AG09319 (cell line): ENCODE measurements around the gene TEX26.
"Not testable (repeated sequence)": the region's sequence is repeated elsewhere in the genome, so short reads cannot be mapped to it uniquely, and the experiment has no call there.

Experiments
- DNase-seq: peaks from one replicate; pipeline ENCODE4 v3.0.0-alpha.2; 2010; ENCODE audit warnings: low read depth; ENCODE audit errors: extremely low read depth
- TF ChIP-seq, protein P1 (sequence below): IDR thresholded peaks from 2 replicates; pipeline ENCODE4 v1.5.1; 2011; ENCODE audit warnings: low read depth, mild to moderate bottlenecking, inconsistent platforms, low read length, moderate library complexity

The TEX26 gene

DNA sequence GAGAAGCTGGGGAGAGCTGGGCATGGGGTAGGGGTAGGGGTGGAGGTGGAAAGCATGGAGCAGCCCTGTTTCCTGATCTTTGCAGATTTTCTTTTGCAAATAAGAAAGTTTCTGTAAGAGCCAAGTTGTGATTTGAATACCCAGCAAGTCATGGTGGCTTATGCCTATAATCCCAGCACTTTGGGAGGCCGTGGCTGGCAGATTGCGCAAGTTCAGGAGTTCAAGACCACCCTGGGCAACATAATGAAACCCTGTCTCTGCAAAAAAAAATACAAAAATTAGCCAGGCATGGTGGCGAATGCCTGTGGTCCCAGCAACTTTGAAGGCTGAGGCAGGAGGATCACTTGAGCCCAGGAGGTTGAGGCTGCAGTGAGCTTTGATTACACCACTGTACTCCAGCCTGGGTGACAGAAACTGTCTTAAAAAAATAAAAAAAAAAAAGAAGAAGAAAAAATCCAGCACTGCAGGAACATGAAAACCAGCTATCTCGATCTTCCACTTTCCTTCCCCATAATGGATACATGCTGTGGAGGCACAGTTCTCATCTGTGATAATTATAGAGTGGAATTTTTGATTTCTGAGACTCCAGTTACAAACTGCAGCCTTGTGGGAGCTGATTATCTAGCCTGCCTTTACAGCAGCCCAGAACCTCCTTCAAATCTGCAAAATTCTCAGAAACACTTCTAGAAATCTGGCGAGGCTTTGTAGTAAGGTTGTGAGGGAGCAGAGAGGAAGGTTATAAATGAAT lies 12.1 kb upstream of the TEX26 start:
- TF ChIP-seq, protein P1, sequence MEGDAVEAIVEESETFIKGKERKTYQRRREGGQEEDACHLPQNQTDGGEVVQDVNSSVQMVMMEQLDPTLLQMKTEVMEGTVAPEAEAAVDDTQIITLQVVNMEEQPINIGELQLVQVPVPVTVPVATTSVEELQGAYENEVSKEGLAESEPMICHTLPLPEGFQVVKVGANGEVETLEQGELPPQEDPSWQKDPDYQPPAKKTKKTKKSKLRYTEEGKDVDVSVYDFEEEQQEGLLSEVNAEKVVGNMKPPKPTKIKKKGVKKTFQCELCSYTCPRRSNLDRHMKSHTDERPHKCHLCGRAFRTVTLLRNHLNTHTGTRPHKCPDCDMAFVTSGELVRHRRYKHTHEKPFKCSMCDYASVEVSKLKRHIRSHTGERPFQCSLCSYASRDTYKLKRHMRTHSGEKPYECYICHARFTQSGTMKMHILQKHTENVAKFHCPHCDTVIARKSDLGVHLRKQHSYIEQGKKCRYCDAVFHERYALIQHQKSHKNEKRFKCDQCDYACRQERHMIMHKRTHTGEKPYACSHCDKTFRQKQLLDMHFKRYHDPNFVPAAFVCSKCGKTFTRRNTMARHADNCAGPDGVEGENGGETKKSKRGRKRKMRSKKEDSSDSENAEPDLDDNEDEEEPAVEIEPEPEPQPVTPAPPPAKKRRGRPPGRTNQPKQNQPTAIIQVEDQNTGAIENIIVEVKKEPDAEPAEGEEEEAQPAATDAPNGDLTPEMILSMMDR = no peak
- no peak for DNase-seq

DNA sequence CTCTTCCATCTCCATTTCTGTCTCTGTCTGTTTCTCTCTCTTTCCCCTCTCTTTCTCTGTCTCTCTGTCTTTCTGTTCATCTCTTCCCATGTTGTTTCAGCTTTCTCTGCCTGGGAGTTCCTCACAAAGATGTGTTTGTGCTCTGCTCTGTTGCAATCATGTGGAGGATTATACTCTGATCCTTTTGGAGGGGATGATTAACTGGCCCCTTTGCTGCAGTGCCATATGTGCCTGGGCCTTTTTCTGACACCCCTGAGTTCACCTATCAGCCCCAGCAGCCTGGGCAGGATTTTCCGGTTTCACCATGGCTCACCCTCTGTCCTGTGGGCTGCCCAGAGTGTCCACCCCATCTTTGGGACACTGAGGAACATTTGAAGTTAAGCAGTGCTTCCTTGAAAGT lies 9.0 kb upstream of the TEX26 start:
- TF ChIP-seq, protein P1 = no peak
- DNase-seq = no peak

DNA sequence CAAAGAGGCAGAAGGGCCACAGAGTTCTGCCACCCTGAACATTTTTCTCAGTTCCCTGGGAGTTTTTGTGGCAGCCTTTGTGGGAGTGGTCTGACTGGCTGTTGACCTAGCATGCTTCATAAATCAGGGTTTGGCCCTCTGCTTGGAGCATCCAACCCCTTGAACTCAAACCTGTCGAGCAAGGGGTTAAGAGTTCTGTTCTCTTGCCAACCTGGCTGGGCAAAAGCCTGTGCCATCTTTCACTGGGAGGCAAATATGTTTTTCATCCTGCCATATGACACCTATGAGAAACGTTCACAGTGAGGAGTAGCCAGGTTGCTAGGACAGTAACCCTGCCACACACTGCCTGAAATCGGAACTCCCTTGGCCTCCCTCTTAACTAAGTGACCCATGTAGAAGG lies 7.7 kb upstream of the TEX26 start:
- no peak for DNase-seq
- TF ChIP-seq, protein P1 = no peak

DNA sequence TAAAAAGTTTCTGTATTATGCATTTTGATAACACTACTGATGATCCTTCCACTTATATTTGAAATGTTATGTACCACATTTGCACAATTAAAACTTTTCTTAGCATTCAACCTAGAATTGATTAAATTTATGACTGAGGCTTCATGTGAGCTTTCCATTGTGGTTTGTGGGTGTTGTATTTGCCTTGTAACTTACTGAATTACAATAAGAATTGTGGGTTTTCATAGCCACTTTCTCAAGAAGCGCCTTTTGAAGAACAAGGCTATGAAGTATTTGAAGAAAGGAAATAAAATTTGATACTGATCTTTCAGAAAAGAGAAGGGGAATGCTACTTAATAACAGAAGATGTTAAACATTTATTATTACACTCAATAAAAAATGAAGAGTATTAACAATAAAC lies 7.0 kb upstream of the TEX26 start:
- no peak for DNase-seq
- TF ChIP-seq, protein P1 = no peak

DNA sequence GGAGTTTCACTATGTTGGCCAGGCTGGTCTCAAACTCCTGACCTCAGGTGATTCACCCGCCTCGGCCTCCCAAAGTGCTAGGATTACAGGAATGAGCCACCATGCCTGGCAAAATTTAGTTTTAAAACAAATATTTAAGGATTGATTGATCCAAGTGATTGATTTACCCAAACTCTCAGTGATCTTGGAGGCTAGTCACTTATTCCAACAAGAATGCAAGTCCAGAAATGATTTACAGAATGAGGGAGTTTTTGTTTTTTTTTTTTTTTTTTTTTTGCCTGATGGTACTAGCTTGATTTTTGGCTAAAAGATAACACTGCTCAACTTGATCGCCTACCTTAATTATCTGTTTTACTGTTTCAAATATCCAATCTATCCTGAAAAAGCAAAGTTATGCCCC lies 5.7 kb upstream of the TEX26 start:
- TF ChIP-seq, protein P1 = no peak
- no peak for DNase-seq

DNA sequence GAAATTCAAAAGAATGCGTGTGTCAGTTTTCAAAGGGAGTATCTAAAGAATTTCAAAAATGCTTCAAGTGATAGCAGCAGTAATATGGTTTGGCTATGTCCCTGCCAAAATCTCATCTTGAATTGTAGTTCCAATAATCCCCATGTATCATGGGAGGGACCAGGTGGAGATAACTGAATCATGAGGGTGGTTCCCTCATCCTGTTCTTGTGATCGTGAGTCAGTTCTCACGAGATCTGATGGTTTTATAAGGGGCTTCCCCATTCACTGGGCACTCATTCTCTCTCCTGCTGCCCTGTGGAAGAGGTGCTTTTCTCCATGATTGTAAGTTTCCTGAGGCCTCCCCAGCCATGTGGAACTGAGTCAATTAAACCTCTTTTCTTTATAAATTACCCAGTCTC lies 5.3 kb upstream of the TEX26 start:
- not testable (repeated sequence) for DNase-seq

DNA sequence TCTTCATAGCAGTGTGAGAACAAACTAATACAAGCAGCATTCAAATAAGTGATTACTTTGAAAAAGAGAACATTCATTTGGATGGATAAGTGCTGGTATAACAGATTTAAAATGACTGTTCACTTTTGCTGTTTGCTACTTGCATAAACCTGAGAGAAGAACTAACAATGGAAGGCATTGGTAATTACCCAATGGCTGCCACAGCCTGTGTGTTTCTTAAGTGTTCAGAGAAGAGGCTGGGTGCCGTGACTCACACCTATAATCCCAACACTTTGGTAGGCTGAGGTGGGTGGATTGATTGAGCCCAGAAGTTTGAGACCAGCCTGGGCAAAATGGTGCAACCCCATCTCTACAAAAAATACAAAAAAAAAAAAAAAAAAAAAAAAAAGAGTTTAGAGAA lies 4.9 kb upstream of the TEX26 start:
- TF ChIP-seq, protein P1 = no peak
- no peak for DNase-seq

DNA sequence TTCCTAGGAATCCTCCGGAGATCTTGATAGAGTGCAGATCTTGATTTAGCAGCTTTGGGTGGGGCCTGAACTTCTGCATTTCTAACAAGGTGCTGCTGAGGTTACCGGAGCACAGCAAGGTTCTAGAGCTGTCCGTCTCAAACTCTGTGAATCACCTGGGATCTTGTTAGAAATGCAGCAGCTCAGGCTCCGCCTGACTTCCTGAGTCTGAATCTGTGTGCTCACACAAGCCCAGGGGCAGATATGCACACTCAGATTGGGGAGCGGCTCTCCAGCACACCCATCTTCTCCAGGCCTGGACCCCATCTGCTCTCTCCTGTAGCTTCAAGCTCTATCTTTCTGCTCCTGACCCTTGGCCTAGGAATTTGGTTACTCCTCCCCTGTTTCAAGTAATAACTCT lies 3.5 kb upstream of the TEX26 start:
- DNase-seq = no peak
- TF ChIP-seq, protein P1 = no peak
